ENCODE data around the gene SETD3.

The SETD3 gene

GRCh38 chr14:99422228-99423010 lies 58.2 kb downstream of the SETD3 start:
- H3K9ac ChIP-seq (ENCODE audit: low read length), result no peak overlapping the region
- H3K4me3 ChIP-seq (ENCODE audit: low read length), result no peak overlapping the region

DNA sequence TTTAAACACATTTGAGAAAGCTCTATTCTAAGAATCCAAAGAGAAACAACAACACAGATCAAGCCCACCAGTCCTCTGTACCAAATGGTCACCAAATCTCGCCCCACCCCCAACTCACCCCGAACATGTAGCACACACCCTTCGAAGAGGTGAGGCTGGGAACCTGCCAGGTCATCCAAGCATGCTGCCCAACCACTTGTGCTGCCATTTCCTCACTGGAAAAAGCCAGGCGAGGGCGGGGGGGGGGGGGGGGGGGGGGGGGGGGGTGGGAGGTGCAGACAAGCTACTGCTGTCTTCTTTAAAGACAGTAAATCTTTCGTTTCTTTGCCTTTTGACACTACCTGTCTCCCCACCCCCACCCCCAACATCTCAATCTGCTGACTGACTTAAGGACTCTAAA lies 59.9 kb downstream of the SETD3 start:
- Histone ChIP-seq H3K36me3 (ENCODE audit: control insufficient read depth, insufficient read depth, low read length) (no peaks in the 10 kb centered on the region), H3K27me3 (ENCODE audit: control insufficient read depth, insufficient read depth, low read length) (no peaks in the 10 kb centered on the region), H3K9me3 (ENCODE audit: control insufficient read depth, low read length) (no peaks in the 10 kb centered on the region), H3K4me3 (ENCODE audit: low read length) (no peak overlapping the region), H3K9ac (ENCODE audit: low read length) (no peak overlapping the region), H3K4me1 (ENCODE audit: control insufficient read depth, insufficient read depth, low read length) (peaks cover 45% of the 10 kb centered on the region)

More at GRCh38 chr14:99422228-99423010, 58.2 kb downstream of the SETD3 start:
- no peaks in the 10 kb centered on the region for H3K27me3 ChIP-seq (ENCODE audit: control insufficient read depth, insufficient read depth, low read length)
- H3K9me3 ChIP-seq (ENCODE audit: control insufficient read depth, low read length), result no peaks in the 10 kb centered on the region
- no peaks in the 10 kb centered on the region for H3K36me3 ChIP-seq (ENCODE audit: control insufficient read depth, insufficient read depth, low read length)
- peaks cover 50% of the 10 kb centered on the region for H3K4me1 ChIP-seq (ENCODE audit: control insufficient read depth, insufficient read depth, low read length)

DNA sequence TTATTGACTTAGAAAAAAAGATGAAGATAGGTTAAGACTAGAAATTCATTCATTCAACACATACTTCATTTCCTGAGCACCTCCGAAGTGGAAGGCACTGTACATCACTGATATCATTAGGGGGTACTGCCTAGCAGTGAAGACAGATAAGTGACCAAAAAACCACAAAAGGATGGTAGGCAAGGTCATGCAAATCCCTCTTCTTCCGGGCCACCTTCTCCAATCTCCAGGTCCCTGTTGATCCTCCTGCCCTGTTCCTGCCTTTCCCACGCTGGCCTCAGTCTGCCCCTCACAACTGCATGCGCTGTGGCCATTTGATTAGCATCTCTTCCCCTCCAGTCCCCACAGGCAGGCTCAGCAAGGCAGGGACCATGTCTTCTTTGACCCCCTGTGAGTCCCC lies 60.8 kb downstream of the SETD3 start:
- Histone ChIP-seq H3K4me1 (ENCODE audit: control insufficient read depth, insufficient read depth, low read length) (peaks cover 37% of the 10 kb centered on the region), H3K9ac (ENCODE audit: low read length) (no peak overlapping the region), H3K36me3 (ENCODE audit: control insufficient read depth, insufficient read depth, low read length) (no peaks in the 10 kb centered on the region), H3K9me3 (ENCODE audit: control insufficient read depth, low read length) (no peaks in the 10 kb centered on the region), H3K4me3 (ENCODE audit: low read length) (no peak overlapping the region), H3K27me3 (ENCODE audit: control insufficient read depth, insufficient read depth, low read length) (no peaks in the 10 kb centered on the region)

DNA sequence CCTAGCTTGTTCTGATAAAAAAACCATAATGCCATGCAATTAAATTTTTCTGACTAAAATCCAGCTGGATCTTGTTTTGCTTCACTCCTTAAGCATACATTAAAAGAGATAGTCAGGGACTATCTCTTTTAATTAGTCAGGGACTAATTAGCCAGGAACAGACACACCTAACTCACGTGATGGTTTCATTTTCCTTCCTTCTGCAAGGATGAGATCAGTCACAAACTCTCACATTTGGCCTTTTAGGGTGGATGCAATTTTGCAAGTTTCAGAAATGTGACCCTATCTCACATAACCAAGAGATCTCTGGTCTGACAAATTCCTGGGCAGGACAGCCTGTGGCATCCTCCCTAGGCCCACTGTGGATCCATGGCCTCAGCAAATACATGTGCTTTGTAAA lies 62.4 kb downstream of the SETD3 start:
- no peaks in the 10 kb centered on the region for H3K36me3 ChIP-seq (ENCODE audit: control insufficient read depth, insufficient read depth, low read length)
- H3K4me3 ChIP-seq (ENCODE audit: low read length), result no peak overlapping the region
- no peaks in the 10 kb centered on the region for H3K27me3 ChIP-seq (ENCODE audit: control insufficient read depth, insufficient read depth, low read length)
- H3K4me1 ChIP-seq (ENCODE audit: control insufficient read depth, insufficient read depth, low read length), result peaks cover 31% of the 10 kb centered on the region
- H3K9me3 ChIP-seq (ENCODE audit: control insufficient read depth, low read length), result no peaks in the 10 kb centered on the region
- no peak overlapping the region for H3K9ac ChIP-seq (ENCODE audit: low read length)

DNA sequence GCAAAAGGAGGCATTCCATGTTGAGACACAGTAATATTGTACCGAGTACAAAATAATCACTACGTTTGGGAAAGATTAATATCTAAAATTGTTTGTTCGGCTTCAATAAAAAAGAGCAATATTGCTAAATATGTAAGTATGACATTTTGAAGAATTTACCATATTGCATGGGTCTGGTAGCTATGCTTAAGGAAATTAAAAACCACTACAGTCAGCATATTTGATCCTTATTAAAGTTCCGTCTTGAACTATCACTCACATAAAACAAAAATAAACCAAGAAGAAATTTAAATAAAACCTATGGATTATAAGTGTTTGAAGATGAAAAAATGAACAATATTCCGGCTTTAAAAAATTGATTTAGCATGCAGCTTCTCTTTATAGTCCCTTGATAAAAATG lies 63.8 kb downstream of the SETD3 start:
- H3K4me1 ChIP-seq (ENCODE audit: control insufficient read depth, insufficient read depth, low read length), result peaks cover 19% of the 10 kb centered on the region
- H3K4me3 ChIP-seq (ENCODE audit: low read length), result no peak overlapping the region

GRCh38 chr14:99415496-99416281 lies 65.0 kb downstream of the SETD3 start:
- Histone ChIP-seq H3K4me1 (ENCODE audit: control insufficient read depth, insufficient read depth, low read length) (peaks cover 10% of the 10 kb centered on the region), H3K4me3 (ENCODE audit: low read length) (no peak overlapping the region), H3K9ac (ENCODE audit: low read length) (no peak overlapping the region), H3K27me3 (ENCODE audit: control insufficient read depth, insufficient read depth, low read length) (no peaks in the 10 kb centered on the region), H3K36me3 (ENCODE audit: control insufficient read depth, insufficient read depth, low read length) (no peaks in the 10 kb centered on the region), H3K9me3 (ENCODE audit: control insufficient read depth, low read length) (no peaks in the 10 kb centered on the region)

More for the DNA sequence above, 63.8 kb downstream of the SETD3 start:
- H3K36me3 ChIP-seq (ENCODE audit: control insufficient read depth, insufficient read depth, low read length), result no peaks in the 10 kb centered on the region
- no peaks in the 10 kb centered on the region for H3K27me3 ChIP-seq (ENCODE audit: control insufficient read depth, insufficient read depth, low read length)
- H3K9me3 ChIP-seq (ENCODE audit: control insufficient read depth, low read length), result no peaks in the 10 kb centered on the region
- no peak overlapping the region for H3K9ac ChIP-seq (ENCODE audit: low read length)

- H3K36me3 ChIP-seq (ENCODE audit: control insufficient read depth, insufficient read depth, low read length), result no peaks in the 10 kb centered on the region
- no peak overlapping the region for H3K9ac ChIP-seq (ENCODE audit: low read length)
- H3K4me3 ChIP-seq (ENCODE audit: low read length), result no peak overlapping the region
- H3K4me1 ChIP-seq (ENCODE audit: control insufficient read depth, insufficient read depth, low read length), result peaks cover 8% of the 10 kb centered on the region
- H3K27me3 ChIP-seq (ENCODE audit: control insufficient read depth, insufficient read depth, low read length), result no peaks in the 10 kb centered on the region
- H3K9me3 ChIP-seq (ENCODE audit: control insufficient read depth, low read length), result no peaks in the 10 kb centered on the region
Observed at GRCh38 chr14:99413911-99414310, 66.7 kb downstream of the SETD3 start.

- no peaks in the 10 kb centered on the region for H3K9me3 ChIP-seq (ENCODE audit: control insufficient read depth, low read length)
- H3K27me3 ChIP-seq (ENCODE audit: control insufficient read depth, insufficient read depth, low read length), result no peaks in the 10 kb centered on the region
- H3K9ac ChIP-seq (ENCODE audit: low read length), result no peak overlapping the region
- no peak overlapping the region for H3K4me3 ChIP-seq (ENCODE audit: low read length)
- H3K36me3 ChIP-seq (ENCODE audit: control insufficient read depth, insufficient read depth, low read length), result no peaks in the 10 kb centered on the region
- peaks cover 11% of the 10 kb centered on the region for H3K4me1 ChIP-seq (ENCODE audit: control insufficient read depth, insufficient read depth, low read length)
Observed at GRCh38 chr14:99413172-99413571, 67.5 kb downstream of the SETD3 start.

GRCh38 chr14:99412117-99413061 lies 68.3 kb downstream of the SETD3 start:
- no peak overlapping the region for H3K4me3 ChIP-seq (ENCODE audit: low read length)
- H3K9me3 ChIP-seq (ENCODE audit: control insufficient read depth, low read length), result no peaks in the 10 kb centered on the region
- H3K9ac ChIP-seq (ENCODE audit: low read length), result no peak overlapping the region
- H3K4me1 ChIP-seq (ENCODE audit: control insufficient read depth, insufficient read depth, low read length), result peaks cover 9% of the 10 kb centered on the region
- no peaks in the 10 kb centered on the region for H3K27me3 ChIP-seq (ENCODE audit: control insufficient read depth, insufficient read depth, low read length)
- no peaks in the 10 kb centered on the region for H3K36me3 ChIP-seq (ENCODE audit: control insufficient read depth, insufficient read depth, low read length)

- Histone ChIP-seq H3K4me3 (ENCODE audit: low read length) (no peak overlapping the region), H3K27me3 (ENCODE audit: control insufficient read depth, insufficient read depth, low read length) (no peaks in the 10 kb centered on the region), H3K36me3 (ENCODE audit: control insufficient read depth, insufficient read depth, low read length) (no peaks in the 10 kb centered on the region), H3K9me3 (ENCODE audit: control insufficient read depth, low read length) (no peaks in the 10 kb centered on the region), H3K4me1 (ENCODE audit: control insufficient read depth, insufficient read depth, low read length) (peaks cover 9% of the 10 kb centered on the region), H3K9ac (ENCODE audit: low read length) (no peak overlapping the region)
Observed at GRCh38 chr14:99410019-99410418, 70.6 kb downstream of the SETD3 start.

- no peaks in the 10 kb centered on the region for H3K9me3 ChIP-seq (ENCODE audit: control insufficient read depth, low read length)
- no peak overlapping the region for H3K4me3 ChIP-seq (ENCODE audit: low read length)
- H3K27me3 ChIP-seq (ENCODE audit: control insufficient read depth, insufficient read depth, low read length), result no peaks in the 10 kb centered on the region
- H3K9ac ChIP-seq (ENCODE audit: low read length), result peak overlapping the region; percentile 13
- no peaks in the 10 kb centered on the region for H3K36me3 ChIP-seq (ENCODE audit: control insufficient read depth, insufficient read depth, low read length)
- H3K4me1 ChIP-seq (ENCODE audit: control insufficient read depth, insufficient read depth, low read length), result peaks cover 9% of the 10 kb centered on the region
Observed at GRCh38 chr14:99408971-99409289, 71.7 kb downstream of the SETD3 start.
